ENCODE results near the gene ACSF3.
"Not testable (repeated sequence)": the region's sequence is repeated elsewhere in the genome, so short reads cannot be mapped to it uniquely, and the experiment has no call there.

ACSF3 gene

GRCh38 chr16:89074072-89074674, 19.5 kb upstream of the ACSF3 start:
- not testable (repeated sequence) for DNase-seq

- no peak for DNase-seq
These were observed 18.6 kb upstream of the ACSF3 start for GRCh38 chr16:89074803-89075688.

- no peak for DNase-seq
These were observed 17.5 kb upstream of the ACSF3 start for GRCh38 chr16:89076159-89076558.

- DNase-seq = no peak
These were observed 16.6 kb upstream of the ACSF3 start for GRCh38 chr16:89077076-89077475.

- no peak for DNase-seq
These were observed 15.5 kb upstream of the ACSF3 start for GRCh38 chr16:89078172-89078571.

- no peak for DNase-seq
These were observed 14.1 kb upstream of the ACSF3 start for GRCh38 chr16:89079434-89079980.

- no peak for DNase-seq
These were observed 13.3 kb upstream of the ACSF3 start for GRCh38 chr16:89080196-89080853.

GRCh38 chr16:89081556-89081955, 12.1 kb upstream of the ACSF3 start:
- DNase-seq = no peak

GRCh38 chr16:89084411-89084810, 9.2 kb upstream of the ACSF3 start:
- DNase-seq = no peak

- no peak for DNase-seq
These were observed 8.6 kb upstream of the ACSF3 start for GRCh38 chr16:89084814-89085612.

- no peak for DNase-seq
These were observed 7.9 kb upstream of the ACSF3 start for GRCh38 chr16:89085755-89086154.

GRCh38 chr16:89087922-89088497, 5.6 kb upstream of the ACSF3 start:
- DNase-seq = no peak

GRCh38 chr16:89089120-89089519, 4.5 kb upstream of the ACSF3 start:
- DNase-seq = no peak

GRCh38 chr16:89090182-89090630, 3.4 kb upstream of the ACSF3 start:
- no peak for DNase-seq

GRCh38 chr16:89090669-89091426, 2.8 kb upstream of the ACSF3 start:
- no peak for DNase-seq

- DNase-seq = no peak
These were observed 1.6 kb upstream of the ACSF3 start for GRCh38 chr16:89092013-89092412.

GRCh38 chr16:89093252-89093601, 425 bp upstream of the ACSF3 start:
- DNase-seq = not testable (repeated sequence)

GRCh38 chr16:89094252-89094879, 714 bp downstream of the ACSF3 start:
- no peak for DNase-seq

- DNase-seq = no peak
These were observed 1.2 kb downstream of the ACSF3 start for GRCh38 chr16:89094880-89095258.

GRCh38 chr16:89095491-89095951, 1.9 kb downstream of the ACSF3 start:
- DNase-seq = no peak

Measured in stimulated activated CD4-positive, alpha-beta T cell treated with anti-CD3 and anti-CD28 coated beads, Interleukin-12 subunit alpha, Interleukin-12 subunit beta, amount 100 ng/mL, for 4 hours (primary cell).